HepG2 (cell line): ENCODE data around the gene HAP1. TPM values are rescaled to one million over a fixed set of nuclear protein-coding genes. Genes with fewer than 3 reads are reported as not detected.

Experiments used
- ATF1 ChIP-seq: IDR thresholded peaks from 2 replicates; pipeline ENCODE4 v1.6.1; 2016; ENCODE audit warnings: mild to moderate bottlenecking, control low read depth
- ELF3 ChIP-seq: IDR thresholded peaks from 2 replicates; pipeline ENCODE4 v1.6.1; 2016; ENCODE audit warnings: missing genetic modification reagents, missing compliant biosample characterization
- FOXK1 ChIP-seq: sonication (generic); formaldehyde crosslinking; IDR thresholded peaks from 2 replicates; pipeline ENCODE4 v1.4.0; 2020; ENCODE audit warnings: low read depth, missing genetic modification reagents, borderline replicate concordance
- HMG20A ChIP-seq: IDR thresholded peaks from 2 replicates; pipeline ENCODE4 v1.6.1; 2016; ENCODE audit warnings: borderline replicate concordance
- MXI1 ChIP-seq: IDR thresholded peaks from 3 replicates; pipeline ENCODE4 v1.6.1; 2012; ENCODE audit warnings: low read depth, low read length, inconsistent platforms, borderline replicate concordance
- NFE2 ChIP-seq: sonication (generic); formaldehyde crosslinking; IDR thresholded peaks from 2 replicates; pipeline ENCODE4 v1.4.0; 2020; ENCODE audit warnings: missing genetic modification reagents
- PAXIP1 ChIP-seq: sonication (generic); formaldehyde crosslinking; conservative IDR thresholded peaks from 2 replicates; pipeline ENCODE4 v1.4.0; 2020; ENCODE audit warnings: mild to moderate bottlenecking, missing genetic modification reagents, moderate library complexity
- POLR2A ChIP-seq, 2 experiments: IDR thresholded peaks; 2 replicates each; pipeline ENCODE4 v1.6.1; 2011; ENCODE audit warnings: low read depth in 2 of 2, low read length in 2 of 2, mild to moderate bottlenecking in 1 of 2, moderate library complexity in 1 of 2; ENCODE audit not compliant: insufficient read depth in 1 of 2
- SCMH1 ChIP-seq: sonication (generic); formaldehyde crosslinking; IDR thresholded peaks from 2 replicates; pipeline ENCODE4 v1.9.0; 2021; ENCODE audit warnings: missing genetic modification reagents, mild to moderate bottlenecking, borderline replicate concordance
- TBX2 ChIP-seq: sonication (generic); formaldehyde crosslinking; IDR thresholded peaks from 2 replicates; pipeline ENCODE4 v1.5.0; 2020; ENCODE audit warnings: missing genetic modification reagents, mild to moderate bottlenecking, borderline replicate concordance
- TFAP4 ChIP-seq: sonication (generic); IDR thresholded peaks from 2 replicates; pipeline ENCODE4 v1.6.1; 2016; ENCODE audit warnings: low read depth, borderline replicate concordance
- TFE3 ChIP-seq: IDR thresholded peaks from 2 replicates; pipeline ENCODE4 v1.6.1; 2016
- ZNF121 ChIP-seq: sonication (generic); formaldehyde crosslinking; IDR thresholded peaks from 2 replicates; pipeline ENCODE4 v1.5.0; 2020; ENCODE audit warnings: mild to moderate bottlenecking, missing genetic modification reagents
- ZNF251 ChIP-seq: sonication (generic); formaldehyde crosslinking; IDR thresholded peaks from 2 replicates; pipeline ENCODE4 v1.9.0; 2021; ENCODE audit warnings: mild to moderate bottlenecking, missing genetic modification reagents
- ZNF570 ChIP-seq: sonication (generic); formaldehyde crosslinking; IDR thresholded peaks from 2 replicates; pipeline ENCODE4 v1.4.0; 2020; ENCODE audit warnings: mild to moderate bottlenecking, missing genetic modification reagents, borderline replicate concordance
- ZNF607 ChIP-seq: sonication (generic); formaldehyde crosslinking; IDR thresholded peaks from 2 replicates; pipeline ENCODE4 v1.5.1; 2020; ENCODE audit warnings: missing genetic modification reagents, mild to moderate bottlenecking, borderline replicate concordance
- ZNF687 ChIP-seq: sonication (generic); formaldehyde crosslinking; IDR thresholded peaks from 2 replicates; pipeline ENCODE4 v1.5.1; 2020; ENCODE audit warnings: mild to moderate bottlenecking, missing genetic modification reagents, moderate library complexity
- polyA plus RNA-seq, 8 experiments: library from polyadenylated mRNA; depleted of rRNA in 3 of 8; stranded (reverse) in 7 of 8; unstranded in 1 of 8; fragments of >200 nt; fragmentation: Illumina TruSeq in 4 of 8; extraction: Trizol in 4 of 8; gene quantifications; 2 replicates each; pipeline versions ENCODE4 v1.2.1 to v1.2.3, GENCODE V29; 2011 to 2016; ENCODE audit warnings: low read depth in 4 of 8, missing spikeins in 1 of 8, mixed read lengths in 1 of 8; ENCODE audit not compliant: insufficient read depth in 1 of 8
- total RNA-seq, 5 experiments: library from RNA; depleted of rRNA; stranded (reverse); fragments of >200 nt; fragmentation: Illumina TruSeq; extraction: Trizol; gene quantifications; 2 replicates each; pipeline ENCODE4 v1.2.3, GENCODE V29; 2016; ENCODE audit warnings: low read depth in 1 of 5
- TF ChIP-seq, protein P1 (sequence below): sonication (generic); formaldehyde crosslinking; IDR thresholded peaks from 2 replicates; pipeline ENCODE4 v1.9.0; 2022; ENCODE audit warnings: missing genetic modification reagents, mild to moderate bottlenecking, borderline replicate concordance

The HAP1 gene
- total and polyA plus RNA-seq, 2 of the 13 experiments (the other 11 are each of a cell fraction or from before 2014, with no cell fraction given) = 0.07 TPM

- TF ChIP-seq PAXIP1 (CRISPR knock-in tag) (no peak), ZNF607 (no peak), ZNF687 (peak; percentile 12), SCMH1 (CRISPR knock-in tag) (no peak), HMG20A (CRISPR knock-in tag) (0 out of 2 replicates have a peak, but pooled peaks have one; percentile 25), ZNF121 (CRISPR knock-in tag) (no peak), TFE3 (0 out of 2 replicates have a peak, but pooled peaks have one; percentile 12), ZNF570 (CRISPR knock-in tag) (0 out of 2 replicates have a peak, but pooled peaks have one; percentile 48), POLR2A (IDR thresholded peaks at IDR 0.05; ENCODE audit: insufficient read depth in 1 of 2, low read depth in 2 of 2, low read length in 2 of 2) (peak in 1 of 2 experiments; percentile 24; a peak in 1 of 4 replicates), ELF3 (CRISPR knock-in tag) (peak; percentile 44), TBX2 (CRISPR knock-in tag) (peak; percentile 35), FOXK1 (CRISPR knock-in tag) (no peak), MXI1 (peak; percentile 40; the same call in 1 of the 3 replicates), ZNF251 (0 out of 2 replicates have a peak, but pooled peaks have one; percentile 71), NFE2 (CRISPR knock-in tag) (0 out of 2 replicates have a peak, but pooled peaks have one; percentile 3), TFAP4 (peak; percentile 51; the same call in 1 of the 2 replicates), ATF1 (no peak)
- TF ChIP-seq, protein P1, sequence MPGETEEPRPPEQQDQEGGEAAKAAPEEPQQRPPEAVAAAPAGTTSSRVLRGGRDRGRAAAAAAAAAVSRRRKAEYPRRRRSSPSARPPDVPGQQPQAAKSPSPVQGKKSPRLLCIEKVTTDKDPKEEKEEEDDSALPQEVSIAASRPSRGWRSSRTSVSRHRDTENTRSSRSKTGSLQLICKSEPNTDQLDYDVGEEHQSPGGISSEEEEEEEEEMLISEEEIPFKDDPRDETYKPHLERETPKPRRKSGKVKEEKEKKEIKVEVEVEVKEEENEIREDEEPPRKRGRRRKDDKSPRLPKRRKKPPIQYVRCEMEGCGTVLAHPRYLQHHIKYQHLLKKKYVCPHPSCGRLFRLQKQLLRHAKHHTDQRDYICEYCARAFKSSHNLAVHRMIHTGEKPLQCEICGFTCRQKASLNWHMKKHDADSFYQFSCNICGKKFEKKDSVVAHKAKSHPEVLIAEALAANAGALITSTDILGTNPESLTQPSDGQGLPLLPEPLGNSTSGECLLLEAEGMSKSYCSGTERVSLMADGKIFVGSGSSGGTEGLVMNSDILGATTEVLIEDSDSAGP (CRISPR knock-in tag) = 0 out of 2 replicates have a peak, but pooled peaks have one; percentile 5
Measured at GRCh38 chr17:41773190-41773588, 38.7 kb upstream of the HAP1 start (continued).
